HG03066 (cell line): ENCODE measurements around the gene TSHZ2.

ENCODE experiments used
- ATAC-seq: cut with Tn5 transposase; IDR thresholded peaks from one replicate; pipeline ENCODE4 v1.9.1; 2021; ENCODE audit warnings: low read depth; ENCODE audit not compliant: unreplicated experiment

The TSHZ2 gene

GRCh38 chr20:52993076-52993475 is 20.9 kb downstream of the TSHZ2 start:
- ATAC-seq: no peak

- no peak for ATAC-seq
These were observed 22.2 kb downstream of the TSHZ2 start for GRCh38 chr20:52994184-52994970.

- ATAC-seq: no peak
These were observed 24.0 kb downstream of the TSHZ2 start for GRCh38 chr20:52996130-52996529.

GRCh38 chr20:52996658-52997057 is 24.5 kb downstream of the TSHZ2 start:
- ATAC-seq: no peak

- ATAC-seq: no peak
These were observed 26.1 kb downstream of the TSHZ2 start for GRCh38 chr20:52998268-52998667.

- ATAC-seq: no peak
These were observed 26.9 kb downstream of the TSHZ2 start for GRCh38 chr20:52999040-52999439.

- ATAC-seq: peak; percentile 70
These were observed 29.5 kb downstream of the TSHZ2 start for GRCh38 chr20:53001498-53002301.

GRCh38 chr20:53002786-53003185 is 30.6 kb downstream of the TSHZ2 start:
- ATAC-seq: no peak

GRCh38 chr20:53003420-53004154 is 31.4 kb downstream of the TSHZ2 start:
- ATAC-seq: no peak

- ATAC-seq: no peak
These were observed 32.2 kb downstream of the TSHZ2 start for GRCh38 chr20:53004267-53004813.

GRCh38 chr20:53009979-53010735 is 38.0 kb downstream of the TSHZ2 start:
- no peak for ATAC-seq

- no peak for ATAC-seq
These were observed 39.5 kb downstream of the TSHZ2 start for GRCh38 chr20:53011640-53012039.

- no peak for ATAC-seq
These were observed 41.0 kb downstream of the TSHZ2 start for GRCh38 chr20:53013183-53013582.

- ATAC-seq: no peak
These were observed 41.7 kb downstream of the TSHZ2 start for GRCh38 chr20:53013847-53014246.

- ATAC-seq: no peak
These were observed 43.9 kb downstream of the TSHZ2 start for GRCh38 chr20:53016071-53016470.

- no peak for ATAC-seq
These were observed 44.4 kb downstream of the TSHZ2 start for GRCh38 chr20:53016534-53017042.

- no peak for ATAC-seq
These were observed 45.0 kb downstream of the TSHZ2 start for GRCh38 chr20:53017206-53017605.

GRCh38 chr20:53019464-53019863 is 47.3 kb downstream of the TSHZ2 start:
- no peak for ATAC-seq

GRCh38 chr20:53020376-53020775 is 48.2 kb downstream of the TSHZ2 start:
- ATAC-seq: no peak

- no peak for ATAC-seq
These were observed 48.7 kb downstream of the TSHZ2 start for GRCh38 chr20:53020834-53021233.
